ENCODE data around the gene PPP1R1B.
A peak's percentile ranks its signal among the peaks of the same experiment; 100 is the strongest.

Gene PPP1R1B

GRCh38 chr17:39617446-39618245, 9.1 kb upstream of the PPP1R1B start:
- DNase-seq: no peak

DNA sequence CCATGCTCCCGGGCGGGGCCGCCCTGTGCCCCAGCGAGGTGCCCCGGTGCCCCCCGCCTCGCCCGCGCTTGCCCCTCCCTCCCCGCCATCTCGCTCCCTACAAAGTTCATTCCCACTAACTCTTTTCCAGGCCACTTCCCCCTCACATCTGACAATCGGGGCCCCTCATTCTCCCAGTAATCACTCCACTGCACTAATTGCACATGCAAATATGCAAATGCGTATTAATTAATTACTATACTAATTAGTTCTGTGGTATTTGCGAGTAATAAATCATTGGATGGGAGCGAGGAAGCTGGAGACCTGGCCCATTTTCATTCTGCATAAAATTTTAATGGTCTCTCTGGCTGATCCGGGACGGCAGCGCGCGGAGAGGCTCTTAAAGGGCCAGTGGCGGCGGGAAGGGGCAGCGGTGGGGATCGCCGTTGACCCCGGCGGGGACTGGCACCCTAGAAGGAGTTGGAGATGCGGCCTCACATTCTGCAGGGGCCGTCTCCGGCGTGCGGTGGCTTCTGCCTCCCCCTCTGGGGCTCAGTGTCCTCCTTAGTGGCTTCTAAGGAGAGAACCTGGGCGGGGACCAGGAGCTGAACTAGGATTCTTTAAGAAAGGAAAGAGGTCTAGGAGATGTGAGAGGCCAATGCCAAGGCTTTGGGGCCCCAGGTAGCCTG, 8.4 kb upstream of the PPP1R1B start:
- DNase-seq: no peak

DNA sequence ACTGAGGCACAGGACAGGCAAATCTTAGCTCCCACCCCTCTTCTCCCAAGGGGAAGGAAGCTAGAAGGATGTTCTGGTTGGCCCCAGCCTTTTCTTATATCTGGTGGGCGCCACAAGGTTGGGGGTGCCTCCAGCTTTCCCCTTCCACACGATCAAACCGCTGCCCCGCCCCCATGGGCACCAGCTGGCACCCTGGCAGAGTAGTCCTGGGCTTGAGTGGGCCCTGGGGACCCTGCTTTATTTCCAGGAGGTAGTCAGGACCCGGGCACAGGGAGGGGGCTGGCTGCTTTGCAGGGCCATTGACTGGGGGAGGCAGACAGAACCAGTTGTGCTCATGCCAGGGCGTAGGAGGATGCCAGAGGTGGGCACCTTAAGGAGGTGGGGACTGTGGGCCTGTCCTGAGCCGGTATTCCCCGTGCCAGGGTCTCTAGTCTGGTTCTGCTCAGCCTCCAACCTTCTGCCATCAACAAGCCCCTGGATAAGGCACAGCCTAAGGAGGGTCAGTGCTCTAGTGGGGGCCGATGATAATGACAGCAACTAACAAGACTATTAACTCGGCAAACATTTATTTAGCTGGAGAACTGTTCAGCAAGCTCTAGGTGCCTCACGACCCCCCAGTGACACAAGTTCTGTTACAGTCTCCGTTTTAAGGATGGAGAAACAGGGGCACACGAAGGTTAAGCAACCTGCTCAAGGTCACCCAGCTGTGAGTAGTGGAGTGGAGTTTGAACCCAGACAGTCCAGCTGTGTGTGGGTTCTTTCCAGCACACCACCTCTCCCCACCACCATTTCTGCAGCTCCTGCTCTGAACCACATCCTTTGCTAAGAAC, 7.6 kb upstream of the PPP1R1B start:
- DNase-seq: no peak

DNA sequence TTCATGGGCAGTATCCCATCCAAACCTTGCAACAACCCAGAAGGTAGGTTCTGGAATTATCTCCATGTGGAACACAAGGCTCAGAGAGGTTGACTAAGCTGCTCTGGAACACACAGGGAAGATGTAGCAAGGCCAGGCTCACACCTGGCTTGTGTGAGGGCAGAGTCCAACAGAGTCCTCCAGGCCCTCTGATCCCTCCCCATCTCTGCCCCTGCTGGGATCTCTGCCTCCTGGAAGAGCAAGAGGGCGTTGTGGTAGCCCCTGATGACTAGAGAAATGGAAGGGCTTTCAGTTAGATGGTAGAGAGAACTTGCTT, 7.0 kb upstream of the PPP1R1B start:
- DNase-seq: no peak

- peak; percentile 67 to 84 for DNase-seq
Measured at GRCh38 chr17:39621523-39622379, 5.0 kb upstream of the PPP1R1B start.

DNA sequence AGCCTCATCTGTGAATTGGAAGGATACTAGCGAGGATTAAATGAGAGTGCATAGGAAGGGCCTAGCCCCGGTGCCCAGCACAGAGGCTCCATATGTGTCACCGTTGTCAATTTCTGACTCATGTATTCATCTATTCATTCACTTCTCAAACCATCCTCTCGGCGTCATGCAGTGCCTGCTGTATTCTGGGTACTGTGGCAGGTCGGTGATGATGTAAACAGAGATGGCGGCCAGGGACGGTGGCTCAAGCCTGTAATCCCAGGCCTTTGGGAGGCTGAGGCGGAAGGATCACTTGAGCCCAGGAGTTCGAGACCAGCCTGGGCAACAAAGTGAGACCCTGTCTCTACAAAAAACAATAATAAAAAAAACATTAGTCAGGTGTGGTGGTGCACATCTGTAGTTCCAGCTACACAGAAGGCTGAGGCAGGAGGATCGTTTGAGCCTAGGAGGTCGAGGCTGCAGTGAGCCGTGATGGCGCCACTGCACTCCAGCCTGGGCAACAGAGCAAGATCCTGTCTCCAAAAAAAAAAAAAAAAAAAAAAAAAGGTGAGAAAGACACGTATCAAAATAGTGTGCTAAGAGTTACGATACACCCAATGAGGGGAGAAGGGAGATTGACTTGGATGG, 4.3 kb upstream of the PPP1R1B start:
- DNase-seq: no peak

DNA sequence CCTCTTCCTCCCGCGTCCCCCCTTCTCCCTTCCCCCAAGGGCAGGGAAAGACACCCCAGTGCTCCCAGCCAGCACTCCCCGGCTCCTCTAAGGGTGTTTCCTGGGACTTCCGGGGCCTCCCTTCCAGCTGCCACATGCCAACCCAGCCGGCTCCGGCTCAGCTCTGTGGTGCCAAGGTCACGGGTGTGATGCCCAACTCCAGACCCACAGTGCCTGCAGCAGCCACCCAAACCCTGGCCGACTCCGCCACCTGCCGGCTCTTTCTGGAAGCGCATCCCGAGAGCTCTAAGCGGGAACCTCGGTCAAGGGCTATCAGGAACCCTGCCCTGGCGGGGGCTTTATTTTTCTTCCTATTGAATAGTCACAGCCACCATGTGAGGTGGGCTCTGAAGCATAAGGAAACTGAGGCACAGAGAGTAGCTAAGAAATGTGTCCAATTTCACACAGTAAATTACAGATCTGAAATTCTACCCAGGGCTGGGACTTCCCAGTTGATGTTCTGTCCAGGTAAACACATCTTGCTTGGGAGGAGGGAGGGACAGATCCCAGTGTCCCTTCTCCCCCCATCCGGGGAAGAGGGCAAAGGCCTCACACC, 3.3 kb upstream of the PPP1R1B start:
- peak; percentile 61 to 64 for DNase-seq

DNA sequence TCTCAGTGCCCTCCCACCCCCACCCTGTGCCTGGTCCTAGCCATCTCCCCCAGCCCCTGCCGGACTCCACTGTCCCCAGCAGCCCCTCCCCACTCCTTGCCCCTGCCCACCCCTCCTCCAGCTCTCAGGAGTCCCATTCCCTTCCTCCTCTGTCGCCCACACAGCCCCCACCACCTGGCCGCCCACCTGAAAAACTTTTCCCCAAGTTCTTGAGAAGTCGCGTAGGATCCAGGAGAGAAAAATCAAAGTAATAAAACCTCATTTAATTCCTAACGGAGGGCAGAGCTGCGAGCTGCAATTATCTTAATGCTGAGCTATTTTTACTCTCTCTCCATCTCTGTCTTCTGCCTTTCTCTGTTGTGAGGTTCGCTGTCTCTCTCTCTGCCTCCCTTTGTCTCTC, 2.4 kb upstream of the PPP1R1B start:
- no peak for DNase-seq

DNA sequence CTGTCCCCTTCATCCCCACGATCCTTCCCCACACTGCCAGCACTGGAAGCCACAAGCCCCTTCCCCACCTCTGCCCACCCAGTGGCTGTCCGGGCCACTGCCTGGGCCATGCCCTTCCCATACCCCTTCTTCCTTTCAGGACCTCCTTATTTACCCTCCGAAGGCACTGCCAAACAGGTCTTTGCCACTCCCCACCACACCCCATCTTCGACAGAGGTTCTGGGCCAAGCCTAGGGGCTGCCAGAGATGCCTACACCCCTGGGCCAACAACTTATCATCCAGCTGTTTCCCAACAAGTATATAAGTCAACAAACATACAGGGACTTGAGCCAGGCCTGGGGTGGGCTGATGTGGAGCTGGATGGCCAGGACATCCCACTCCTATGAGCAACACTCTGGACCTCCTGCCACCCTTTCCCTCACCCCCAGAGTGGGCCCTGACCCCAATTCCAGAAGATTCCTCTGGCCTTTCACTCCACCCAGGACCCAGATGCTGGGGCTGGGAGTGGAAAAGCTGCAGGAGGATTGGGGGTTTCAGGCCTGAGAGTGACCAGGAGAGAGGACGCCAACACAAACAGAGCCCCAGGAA, 1.5 kb upstream of the PPP1R1B start:
- DNase-seq: no peak

DNA sequence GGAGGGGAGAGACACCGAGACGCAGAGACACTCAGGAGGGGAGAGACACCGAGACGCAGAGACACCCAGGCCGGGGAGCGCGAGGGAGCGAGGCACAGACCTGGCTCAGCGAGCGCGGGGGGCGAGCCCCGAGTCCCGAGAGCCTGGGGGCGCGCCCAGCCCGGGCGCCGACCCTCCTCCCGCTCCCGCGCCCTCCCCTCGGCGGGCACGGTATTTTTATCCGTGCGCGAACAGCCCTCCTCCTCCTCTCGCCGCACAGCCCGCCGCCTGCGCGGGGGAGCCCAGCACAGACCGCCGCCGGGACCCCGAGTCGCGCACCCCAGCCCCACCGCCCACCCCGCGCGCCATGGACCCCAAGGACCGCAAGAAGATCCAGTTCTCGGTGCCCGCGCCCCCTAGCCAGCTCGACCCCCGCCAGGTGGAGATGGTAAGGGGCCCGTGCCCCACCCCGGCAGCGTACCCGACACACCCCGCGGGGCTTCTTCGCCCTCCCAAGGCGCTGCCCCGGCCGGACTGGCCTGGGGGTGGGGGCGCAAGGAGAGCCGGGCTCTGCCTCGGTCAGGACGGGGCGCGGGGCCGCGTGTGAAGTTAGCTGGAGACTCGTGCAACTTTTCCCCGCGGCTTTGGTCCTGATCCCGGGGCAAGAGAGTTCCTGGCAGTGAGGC, 427 bp downstream of the PPP1R1B start:
- no peak for DNase-seq

DNA sequence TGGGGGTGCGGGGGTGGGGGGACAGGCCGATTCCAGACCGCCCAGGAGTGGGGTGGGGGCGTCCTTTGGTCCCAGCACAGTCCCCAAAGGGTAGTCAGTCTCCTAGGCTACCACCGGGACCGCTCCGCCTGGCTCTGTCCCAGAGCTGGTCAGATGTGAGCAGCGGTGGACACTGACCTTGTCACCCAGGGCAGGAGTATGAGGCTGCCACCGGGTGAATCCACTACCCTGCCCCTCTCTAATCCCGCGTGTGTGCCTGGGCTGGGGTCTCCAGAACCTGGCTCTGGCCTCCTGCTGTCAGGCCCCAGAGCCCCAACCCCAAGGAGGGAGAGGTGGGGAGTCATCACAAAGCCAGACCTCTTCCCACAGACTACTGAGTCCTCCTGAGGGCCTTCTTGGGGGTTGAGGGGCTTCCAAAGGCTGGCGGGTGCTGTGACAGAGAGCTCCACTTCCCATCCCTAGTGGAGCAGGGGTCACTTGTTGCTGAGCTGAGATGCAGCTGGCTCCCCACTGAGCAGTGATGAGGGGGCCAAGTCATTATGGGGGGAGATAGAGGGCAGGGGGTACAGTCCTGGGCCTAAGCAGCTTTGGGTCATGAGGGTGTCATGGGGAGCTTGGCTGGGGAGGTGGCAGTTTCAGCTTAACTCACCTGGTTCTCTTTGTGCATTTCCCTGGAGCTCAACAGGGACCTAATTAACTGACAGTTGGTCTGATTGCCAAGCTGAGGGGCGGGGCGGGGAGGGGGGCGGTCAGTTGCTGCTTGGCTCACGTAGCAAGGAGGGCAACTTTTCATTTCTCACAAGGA, 1.2 kb downstream of the PPP1R1B start:
- DNase-seq: no peak

- no peak for DNase-seq
Measured at GRCh38 chr17:39628655-39629493, 2.1 kb downstream of the PPP1R1B start.

- DNase-seq: no peak
Measured at GRCh38 chr17:39629494-39629880, 2.7 kb downstream of the PPP1R1B start.

DNA sequence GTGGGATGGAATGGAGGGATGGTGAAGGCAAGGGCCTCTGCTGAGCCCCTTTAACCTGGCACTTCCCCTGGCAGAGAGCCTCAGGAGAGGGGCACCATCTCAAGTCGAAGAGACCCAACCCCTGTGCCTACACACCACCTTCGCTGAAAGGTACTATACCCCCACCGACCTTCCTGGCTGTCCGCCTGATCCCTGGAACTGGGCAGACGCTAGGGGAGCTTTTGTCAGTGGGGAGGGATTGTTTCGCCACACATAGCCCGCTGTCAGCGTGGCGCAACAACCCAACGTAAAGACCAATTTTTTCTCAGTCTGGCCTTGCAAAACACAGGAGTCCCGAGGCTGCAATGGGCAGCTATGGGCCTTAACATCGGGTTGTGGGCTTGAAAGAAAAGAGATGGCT, 3.1 kb downstream of the PPP1R1B start:
- no peak for DNase-seq

- DNase-seq: no peak
Measured at GRCh38 chr17:39631403-39631802, 4.7 kb downstream of the PPP1R1B start.

DNA sequence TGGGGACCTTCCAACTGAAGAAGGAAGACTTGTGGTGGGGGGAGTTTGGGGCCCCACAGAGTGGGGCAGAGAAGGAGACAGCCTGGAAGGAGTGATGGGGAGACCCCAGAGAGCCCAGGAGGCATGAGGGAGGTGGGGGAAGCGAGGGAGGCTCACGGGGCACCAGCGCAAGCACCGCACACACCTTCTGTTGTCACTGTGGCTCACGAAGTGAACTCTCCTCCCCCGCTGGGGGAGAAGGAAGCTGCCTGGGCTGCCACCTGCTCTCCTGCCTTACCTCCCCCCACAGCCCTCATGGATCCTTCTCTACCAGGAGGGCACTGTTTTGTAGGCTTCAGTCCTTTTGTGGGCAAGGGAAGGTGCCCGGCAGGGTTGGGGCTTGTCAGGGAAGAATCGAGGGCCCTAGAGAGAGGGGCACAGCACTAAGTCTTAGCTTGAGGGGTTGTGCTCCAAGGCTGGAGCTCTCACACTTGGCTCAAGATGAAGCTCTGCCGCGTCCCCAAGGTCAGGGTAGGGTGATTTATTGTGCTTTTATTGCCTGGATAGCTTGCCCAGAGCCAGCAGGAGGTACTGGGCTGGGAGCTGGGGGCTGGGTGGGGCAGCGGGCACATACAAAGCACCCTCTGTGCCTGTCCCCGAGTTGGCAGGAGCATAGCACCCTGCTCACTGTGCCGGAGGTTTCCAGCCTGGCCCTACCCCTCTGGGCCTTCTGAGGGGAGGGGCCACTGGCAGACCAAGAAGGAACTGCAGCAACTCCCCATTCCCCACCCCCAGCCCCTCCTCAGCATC, 5.6 kb downstream of the PPP1R1B start:
- no peak for DNase-seq

- no peak for DNase-seq
Measured at GRCh38 chr17:39633570-39634183, 6.9 kb downstream of the PPP1R1B start.

DNA sequence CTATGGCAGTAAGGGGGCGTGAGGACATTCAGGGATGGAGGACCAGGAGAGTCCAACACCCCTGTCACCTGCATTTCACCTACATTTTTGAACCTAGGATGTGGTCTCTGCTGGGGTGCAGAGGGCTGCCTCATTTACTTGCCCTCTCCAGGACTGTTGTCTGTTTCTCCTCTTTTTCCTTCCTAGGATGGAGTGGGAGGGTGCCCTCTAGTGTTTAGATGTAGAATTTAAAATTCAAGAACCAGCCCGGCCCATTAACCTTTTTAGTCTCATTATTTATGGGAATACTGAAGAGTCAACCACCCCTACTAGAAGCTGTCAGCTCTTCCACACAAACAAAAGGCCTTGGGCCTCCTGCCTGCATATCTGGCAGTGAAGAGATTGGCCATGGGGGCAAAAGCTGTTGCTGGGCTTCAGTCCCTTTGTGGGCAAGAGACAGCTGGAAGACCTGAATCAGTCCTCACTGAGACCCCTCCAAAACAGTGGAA, 7.7 kb downstream of the PPP1R1B start:
- no peak for DNase-seq
